Activated CD8-positive, alpha-beta T cell treated with anti-CD3 and anti-CD28 coated beads for 36 hours (primary cell): ENCODE data around the gene GSS. TPM values are rescaled to one million over a fixed set of nuclear protein-coding genes. Genes with fewer than 3 reads are reported as not detected.

ENCODE experiments used
- ATAC-seq: fragments of 200-7000 bp; cut with Tn5 transposase; one replicate; pipeline ENCODE4 v1.10.0; 2021; ENCODE audit warnings: mild to moderate bottlenecking, moderate library complexity
- CTCF ChIA-PET: fragments of 350-600 bp; sonication (Branson Sonifier 250); formaldehyde crosslinking; loops from one replicate; lab custom pipeline; 2021; ENCODE audit warnings: antibody characterized with exemption; lab: Charles Lee
- POLR2A ChIA-PET: fragments of 350-600 bp; sonication (Branson Sonifier 250); formaldehyde crosslinking; loops from one replicate; lab custom pipeline; 2021; ENCODE audit warnings: antibody characterized with exemption; lab: Charles Lee
- DNase-seq: peaks from one replicate; pipeline ENCODE4 v3.0.0-alpha.2; 2020
- H3K27ac Mint-ChIP-seq: one replicate; pipeline ENCODE4 v1.8.0; 2021; ENCODE audit warnings: mild to moderate bottlenecking, mixed read lengths
- H3K27me3 Mint-ChIP-seq: one replicate; pipeline ENCODE4 v1.8.0; 2021; ENCODE audit warnings: mixed read lengths
- H3K36me3 Mint-ChIP-seq: one replicate; pipeline ENCODE4 v1.8.0; 2021; ENCODE audit warnings: low read depth, mixed read lengths
- H3K4me1 Mint-ChIP-seq: one replicate; pipeline ENCODE4 v1.8.0; 2021; ENCODE audit warnings: low read depth, mixed read lengths
- H3K4me3 Mint-ChIP-seq: one replicate; pipeline ENCODE4 v1.8.0; 2021; ENCODE audit warnings: mild to moderate bottlenecking, moderate library complexity, mixed read lengths
- H3K9me3 Mint-ChIP-seq: one replicate; pipeline ENCODE4 v1.8.0; 2021; ENCODE audit warnings: mixed read lengths
- CTCF ChIP-seq: fragments of 200-600 bp; IDR thresholded peaks from one replicate; pipeline ENCODE4 v1.8.0; 2022; ENCODE audit warnings: antibody characterized with exemption, mild to moderate bottlenecking
- intact Hi-C: fragments of 100-400 bp; cut with micrococcal nuclease; formaldehyde crosslinking; loops from one replicate; pipeline ENCODE4 v1.10.0; 2022
- total RNA-seq, 2 experiments: library from RNA; stranded (reverse); gene quantifications; one replicate each; pipeline ENCODE4 v1.2.3, GENCODE V29; 2021

The GSS gene
- total RNA-seq, 2 experiments from 2014 or later: 50.9 to 52.7 TPM

- CTCF ChIA-PET: interaction anchor here (1.4 kb wide), 1 partner anchor 46 kb away, joined by 4 read pairs; no protein-coding TSS in a partner anchor
- POLR2A ChIA-PET: no interaction called here
- H3K27me3 Mint-ChIP-seq: no peaks in the 10 kb centered on the region
- intact Hi-C loops: no loop called here
- TF ChIP-seq CTCF: no peak
- peaks cover 2% of the 10 kb centered on the region for H3K36me3 Mint-ChIP-seq
- peak overlapping the region; percentile 21 for H3K27ac Mint-ChIP-seq
- no peak overlapping the region for H3K4me3 Mint-ChIP-seq
- ATAC-seq (peak; percentile 18), DNase-seq (no peak)
- H3K4me1 Mint-ChIP-seq: peaks cover 13% of the 10 kb centered on the region
- H3K9me3 Mint-ChIP-seq: no peaks in the 10 kb centered on the region
These were observed 35.6 kb downstream of the GSS start for GRCh38 chr20:34920055-34920454.

DNA sequence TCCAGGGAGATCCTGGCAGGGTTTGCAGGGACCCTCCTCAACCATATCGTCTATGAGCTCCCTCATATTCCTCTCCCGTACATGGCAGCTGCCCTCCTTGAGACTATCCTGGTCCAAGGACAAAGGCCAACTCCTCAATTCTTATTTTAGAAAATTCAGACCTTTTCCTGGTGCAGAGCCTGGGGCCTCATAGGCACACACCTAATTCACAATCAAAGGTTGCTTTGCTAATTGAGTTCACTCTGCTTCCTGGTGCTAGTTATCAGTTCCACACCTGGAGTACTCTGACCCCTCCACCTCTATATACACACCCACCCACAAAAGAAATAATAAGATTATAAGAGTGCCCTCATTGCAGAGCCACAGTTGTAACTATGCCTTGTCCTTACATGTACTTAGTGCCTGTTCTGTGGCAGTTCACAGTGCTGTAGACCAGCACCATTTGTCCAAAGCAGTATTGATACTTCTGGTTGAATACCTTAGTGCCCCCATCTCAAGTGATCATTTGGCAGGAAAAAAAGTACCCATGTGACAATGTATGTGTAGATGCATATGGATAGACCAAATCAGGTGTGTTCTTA lies 38.7 kb downstream of the GSS start:
- ChIA-PET POLR2A (interaction anchor here (1.5 kb wide), 1 partner anchor 29 kb away, joined by 3 read pairs; no protein-coding TSS in a partner anchor), CTCF (no interaction called here)
- H3K27me3 Mint-ChIP-seq: no peaks in the 10 kb centered on the region
- intact Hi-C loops: no loop called here
- H3K4me1 Mint-ChIP-seq: peaks cover 13% of the 10 kb centered on the region
- no peak for ATAC-seq
- H3K4me3 Mint-ChIP-seq: no peak overlapping the region
- H3K36me3 Mint-ChIP-seq: peaks cover 2% of the 10 kb centered on the region
- no peak for DNase-seq
- no peaks in the 10 kb centered on the region for H3K9me3 Mint-ChIP-seq
- H3K27ac Mint-ChIP-seq: no peak overlapping the region
- TF ChIP-seq CTCF: no peak

GRCh38 chr20:34915749-34916455 lies 39.7 kb downstream of the GSS start:
- no peak for DNase-seq
- ChIA-PET CTCF (no interaction called here), POLR2A (interaction anchor here (1.5 kb wide), 1 partner anchor 30 kb away, joined by 3 read pairs; no protein-coding TSS in a partner anchor)
- Mint-ChIP-seq H3K4me1 (peaks cover 13% of the 10 kb centered on the region), H3K27ac (no peak overlapping the region), H3K9me3 (no peaks in the 10 kb centered on the region), H3K36me3 (peaks cover 2% of the 10 kb centered on the region), H3K4me3 (no peak overlapping the region), H3K27me3 (no peaks in the 10 kb centered on the region)
- ATAC-seq: no peak
- intact Hi-C loops: no loop called here
- no peak for TF ChIP-seq CTCF

GRCh38 chr20:34915131-34915530 lies 40.5 kb downstream of the GSS start:
- DNase-seq (no peak), ATAC-seq (no peak)
- CTCF ChIA-PET: no interaction called here
- no peak overlapping the region for H3K4me3 Mint-ChIP-seq
- TF ChIP-seq CTCF: no peak
- H3K27me3 Mint-ChIP-seq: no peaks in the 10 kb centered on the region
- peaks cover 1% of the 10 kb centered on the region for H3K36me3 Mint-ChIP-seq
- H3K4me1 Mint-ChIP-seq: peaks cover 12% of the 10 kb centered on the region
- no peaks in the 10 kb centered on the region for H3K9me3 Mint-ChIP-seq
- POLR2A ChIA-PET: no interaction called here
- H3K27ac Mint-ChIP-seq: no peak overlapping the region
- intact Hi-C loops: no loop called here
